ENCODE data around the gene CYP2F1.
"Not testable (repeated sequence)": the region's sequence is repeated elsewhere in the genome, so short reads cannot be mapped to it uniquely, and the experiment has no call there.

The CYP2F1 gene

GRCh38 chr19:41126765-41127203 lies 12.6 kb downstream of the CYP2F1 start:
- not testable (repeated sequence) for H3K9me3 ChIP-seq (ENCODE audit: control insufficient read depth in 2 of 2, low read length in 2 of 2); H3K27me3 ChIP-seq (ENCODE audit: control insufficient read depth in 1 of 2, insufficient read depth in 2 of 2, low read length in 2 of 2); H3K9ac ChIP-seq (ENCODE audit: low read length in 2 of 2); H3K4me1 ChIP-seq (ENCODE audit: control insufficient read depth, insufficient read depth, low read length); H3K27ac ChIP-seq (ENCODE audit: low read length); H3K36me3 ChIP-seq (ENCODE audit: control insufficient read depth in 2 of 2, insufficient read depth in 2 of 2, low read length in 2 of 2); H3K4me3 ChIP-seq (ENCODE audit: low read length in 2 of 2)

- H3K4me3 ChIP-seq (ENCODE audit: low read length in 2 of 2): peak overlapping the region in 1 of 2 donors; percentile 62
- not testable (repeated sequence) for H3K27ac ChIP-seq (ENCODE audit: low read length)
Observed at GRCh38 chr19:41127362-41127761, 13.1 kb downstream of the CYP2F1 start.

GRCh38 chr19:41127801-41128300 lies 13.6 kb downstream of the CYP2F1 start:
- H3K4me1 ChIP-seq (ENCODE audit: control insufficient read depth, insufficient read depth, low read length); H3K36me3 ChIP-seq (ENCODE audit: control insufficient read depth in 2 of 2, insufficient read depth in 2 of 2, low read length in 2 of 2); H3K27ac ChIP-seq (ENCODE audit: low read length); H3K9ac ChIP-seq (ENCODE audit: low read length in 2 of 2); H3K9me3 ChIP-seq (ENCODE audit: control insufficient read depth in 2 of 2, low read length in 2 of 2); H3K27me3 ChIP-seq (ENCODE audit: control insufficient read depth in 1 of 2, insufficient read depth in 2 of 2, low read length in 2 of 2): not testable (repeated sequence)
- H3K4me3 ChIP-seq (ENCODE audit: low read length in 2 of 2): peak overlapping the region in 1 of 2 donors; percentile 62

More at GRCh38 chr19:41127362-41127761, 13.1 kb downstream of the CYP2F1 start:
- H3K27me3 ChIP-seq (ENCODE audit: control insufficient read depth in 1 of 2, insufficient read depth in 2 of 2, low read length in 2 of 2); H3K36me3 ChIP-seq (ENCODE audit: control insufficient read depth in 2 of 2, insufficient read depth in 2 of 2, low read length in 2 of 2); H3K9ac ChIP-seq (ENCODE audit: low read length in 2 of 2); H3K4me1 ChIP-seq (ENCODE audit: control insufficient read depth, insufficient read depth, low read length); H3K9me3 ChIP-seq (ENCODE audit: control insufficient read depth in 2 of 2, low read length in 2 of 2): not testable (repeated sequence)

- H3K9me3 ChIP-seq (ENCODE audit: control insufficient read depth in 2 of 2, low read length in 2 of 2): no peaks in the 10 kb centered on the region
- H3K9ac ChIP-seq (ENCODE audit: low read length in 2 of 2): no peak overlapping the region
- no peaks in the 10 kb centered on the region for H3K27me3 ChIP-seq (ENCODE audit: control insufficient read depth in 1 of 2, insufficient read depth in 2 of 2, low read length in 2 of 2)
- no peak overlapping the region for H3K27ac ChIP-seq (ENCODE audit: low read length)
- no peak overlapping the region for H3K4me3 ChIP-seq (ENCODE audit: low read length in 2 of 2)
- H3K4me1 ChIP-seq (ENCODE audit: control insufficient read depth, insufficient read depth, low read length): peaks cover 5% of the 10 kb centered on the region
- H3K36me3 ChIP-seq (ENCODE audit: control insufficient read depth in 2 of 2, insufficient read depth in 2 of 2, low read length in 2 of 2): no peaks in the 10 kb centered on the region
Observed at GRCh38 chr19:41128692-41129091, 14.5 kb downstream of the CYP2F1 start.

- no peak overlapping the region for H3K4me3 ChIP-seq (ENCODE audit: low read length in 2 of 2)
- H3K27ac ChIP-seq (ENCODE audit: low read length): no peak overlapping the region
- peaks cover 5% of the 10 kb centered on the region for H3K4me1 ChIP-seq (ENCODE audit: control insufficient read depth, insufficient read depth, low read length)
- H3K9me3 ChIP-seq (ENCODE audit: control insufficient read depth in 2 of 2, low read length in 2 of 2): no peaks in the 10 kb centered on the region
- no peaks in the 10 kb centered on the region for H3K36me3 ChIP-seq (ENCODE audit: control insufficient read depth in 2 of 2, insufficient read depth in 2 of 2, low read length in 2 of 2)
- H3K9ac ChIP-seq (ENCODE audit: low read length in 2 of 2): no peak overlapping the region
- H3K27me3 ChIP-seq (ENCODE audit: control insufficient read depth in 1 of 2, insufficient read depth in 2 of 2, low read length in 2 of 2): no peaks in the 10 kb centered on the region
Observed at GRCh38 chr19:41131186-41131585, 17.0 kb downstream of the CYP2F1 start.

- no peak overlapping the region for H3K9ac ChIP-seq (ENCODE audit: low read length in 2 of 2)
- H3K27ac ChIP-seq (ENCODE audit: low read length): no peak overlapping the region
- H3K4me3 ChIP-seq (ENCODE audit: low read length in 2 of 2): no peak overlapping the region
- no peaks in the 10 kb centered on the region for H3K27me3 ChIP-seq (ENCODE audit: control insufficient read depth in 1 of 2, insufficient read depth in 2 of 2, low read length in 2 of 2)
- H3K4me1 ChIP-seq (ENCODE audit: control insufficient read depth, insufficient read depth, low read length): peaks cover 1% of the 10 kb centered on the region
- no peaks in the 10 kb centered on the region for H3K36me3 ChIP-seq (ENCODE audit: control insufficient read depth in 2 of 2, insufficient read depth in 2 of 2, low read length in 2 of 2)
- no peaks in the 10 kb centered on the region for H3K9me3 ChIP-seq (ENCODE audit: control insufficient read depth in 2 of 2, low read length in 2 of 2)
Observed at GRCh38 chr19:41133260-41133659, 19.0 kb downstream of the CYP2F1 start.

GRCh38 chr19:41134616-41135015 lies 20.4 kb downstream of the CYP2F1 start:
- Histone ChIP-seq H3K4me1 (ENCODE audit: control insufficient read depth, insufficient read depth, low read length) (no peaks in the 10 kb centered on the region), H3K9ac (ENCODE audit: low read length in 2 of 2) (no peak overlapping the region), H3K36me3 (ENCODE audit: control insufficient read depth in 2 of 2, insufficient read depth in 2 of 2, low read length in 2 of 2) (no peaks in the 10 kb centered on the region), H3K27me3 (ENCODE audit: control insufficient read depth in 1 of 2, insufficient read depth in 2 of 2, low read length in 2 of 2) (no peaks in the 10 kb centered on the region), H3K27ac (ENCODE audit: low read length) (no peak overlapping the region), H3K4me3 (ENCODE audit: low read length in 2 of 2) (no peak overlapping the region), H3K9me3 (ENCODE audit: control insufficient read depth in 2 of 2, low read length in 2 of 2) (no peaks in the 10 kb centered on the region)

GRCh38 chr19:41135390-41136384 lies 21.5 kb downstream of the CYP2F1 start:
- H3K9ac ChIP-seq (ENCODE audit: low read length in 2 of 2); H3K4me1 ChIP-seq (ENCODE audit: control insufficient read depth, insufficient read depth, low read length); H3K27me3 ChIP-seq (ENCODE audit: control insufficient read depth in 1 of 2, insufficient read depth in 2 of 2, low read length in 2 of 2); H3K36me3 ChIP-seq (ENCODE audit: control insufficient read depth in 2 of 2, insufficient read depth in 2 of 2, low read length in 2 of 2); H3K27ac ChIP-seq (ENCODE audit: low read length); H3K9me3 ChIP-seq (ENCODE audit: control insufficient read depth in 2 of 2, low read length in 2 of 2): not testable (repeated sequence)
- peak overlapping the region; percentile 55 to 67 for H3K4me3 ChIP-seq (ENCODE audit: low read length in 2 of 2)

- Histone ChIP-seq H3K9ac (ENCODE audit: low read length in 2 of 2) (no peak overlapping the region), H3K4me3 (ENCODE audit: low read length in 2 of 2) (no peak overlapping the region), H3K27ac (ENCODE audit: low read length) (no peak overlapping the region), H3K9me3 (ENCODE audit: control insufficient read depth in 2 of 2, low read length in 2 of 2) (no peaks in the 10 kb centered on the region), H3K4me1 (ENCODE audit: control insufficient read depth, insufficient read depth, low read length) (no peaks in the 10 kb centered on the region), H3K27me3 (ENCODE audit: control insufficient read depth in 1 of 2, insufficient read depth in 2 of 2, low read length in 2 of 2) (no peaks in the 10 kb centered on the region), H3K36me3 (ENCODE audit: control insufficient read depth in 2 of 2, insufficient read depth in 2 of 2, low read length in 2 of 2) (no peaks in the 10 kb centered on the region)
Observed at GRCh38 chr19:41136636-41137455, 22.6 kb downstream of the CYP2F1 start.

GRCh38 chr19:41144403-41144802 lies 30.2 kb downstream of the CYP2F1 start:
- Histone ChIP-seq H3K27me3 (ENCODE audit: control insufficient read depth in 1 of 2, insufficient read depth in 2 of 2, low read length in 2 of 2) (peaks cover 0 to 3% of the 10 kb centered on the region in 2 donors), H3K4me1 (ENCODE audit: control insufficient read depth, insufficient read depth, low read length) (no peaks in the 10 kb centered on the region), H3K27ac (ENCODE audit: low read length) (no peak overlapping the region)

More at GRCh38 chr19:41144403-41144802, 30.2 kb downstream of the CYP2F1 start:
- no peak overlapping the region for H3K9ac ChIP-seq (ENCODE audit: low read length in 2 of 2)
- no peaks in the 10 kb centered on the region for H3K9me3 ChIP-seq (ENCODE audit: control insufficient read depth in 2 of 2, low read length in 2 of 2)
- no peak overlapping the region for H3K4me3 ChIP-seq (ENCODE audit: low read length in 2 of 2)
- H3K36me3 ChIP-seq (ENCODE audit: control insufficient read depth in 2 of 2, insufficient read depth in 2 of 2, low read length in 2 of 2): no peaks in the 10 kb centered on the region

All from stomach smooth muscle (tissue), 2 donors.